Measurements from ENCODE around the gene TMEM121. TPM values are rescaled to one million over a fixed set of nuclear protein-coding genes. Genes with fewer than 3 reads are reported as not detected.

The TMEM121 gene
- total RNA-seq, 1 experiment from 2014 or later: not detected

GRCh38 chr14:105547741-105548169, 21.4 kb downstream of the TMEM121 start:
- Histone ChIP-seq H3K27me3 (replicated peaks; ENCODE audit: control insufficient read depth, insufficient read depth, low read length) (no peaks in the 10 kb centered on the region), H3K9me3 (0 out of 2 replicates have a peak, but pooled peaks cover 3% of the 10 kb centered on the region), H3K36me3 (ENCODE audit: control insufficient read depth, insufficient read depth, low read length) (no peaks in the 10 kb centered on the region), H3K4me1 (no peaks in the 10 kb centered on the region), H3K4me3 (ENCODE audit: low read depth, low read length) (no peak overlapping the region)
- DNase-seq: no peak
- no peak overlapping the region for H3K27ac Mint-ChIP-seq (ENCODE audit: unreplicated experiment)
- no peaks in the 10 kb centered on the region for H3K36me3 Mint-ChIP-seq (ENCODE audit: insufficient read depth, unreplicated experiment)
- H3K4me1 Mint-ChIP-seq (ENCODE audit: low read depth, unreplicated experiment): no peaks in the 10 kb centered on the region
- peaks cover 17% of the 10 kb centered on the region for H3K27me3 Mint-ChIP-seq (ENCODE audit: insufficient read depth, unreplicated experiment)
- CTCF ChIA-PET: no interaction called here
- TF ChIP-seq CTCF (IDR thresholded peaks at IDR 0.05; ENCODE audit: insufficient read depth in 1 of 2, low read depth in 1 of 2, low read length in 1 of 2, severe bottlenecking in 1 of 2, unreplicated experiment in 1 of 2): no peak
- peaks cover 7% of the 10 kb centered on the region for H3K9me3 Mint-ChIP-seq (ENCODE audit: unreplicated experiment)
- intact Hi-C loops (cut with micrococcal nuclease; ENCODE audit: unreplicated experiment): no loop called here
- no peak overlapping the region for H3K4me3 Mint-ChIP-seq (ENCODE audit: unreplicated experiment)
- POLR2A ChIA-PET: no interaction called here
- no TSS peak for BruUV-seq (replicated peaks)

GRCh38 chr14:105549481-105549880, 23.1 kb downstream of the TMEM121 start:
- H3K4me3 ChIP-seq (ENCODE audit: low read depth, low read length): no peak overlapping the region
- Mint-ChIP-seq H3K27ac (ENCODE audit: unreplicated experiment) (no peak overlapping the region), H3K4me3 (ENCODE audit: unreplicated experiment) (no peak overlapping the region), H3K27me3 (ENCODE audit: insufficient read depth, unreplicated experiment) (peaks cover 15% of the 10 kb centered on the region), H3K4me1 (ENCODE audit: low read depth, unreplicated experiment) (no peaks in the 10 kb centered on the region), H3K9me3 (ENCODE audit: unreplicated experiment) (no peaks in the 10 kb centered on the region), H3K36me3 (ENCODE audit: insufficient read depth, unreplicated experiment) (no peaks in the 10 kb centered on the region)
- H3K4me1 ChIP-seq: no peaks in the 10 kb centered on the region
- ChIA-PET CTCF (no interaction called here), POLR2A (no interaction called here)
- no peaks in the 10 kb centered on the region for H3K36me3 ChIP-seq (ENCODE audit: control insufficient read depth, insufficient read depth, low read length)
- TF ChIP-seq CTCF (IDR thresholded peaks at IDR 0.05; ENCODE audit: insufficient read depth in 1 of 2, low read depth in 1 of 2, low read length in 1 of 2, severe bottlenecking in 1 of 2, unreplicated experiment in 1 of 2): no peak
- BruUV-seq (replicated peaks): no TSS peak
- no peaks in the 10 kb centered on the region for H3K27me3 ChIP-seq (replicated peaks; ENCODE audit: control insufficient read depth, insufficient read depth, low read length)
- no peak for DNase-seq
- intact Hi-C loops (cut with micrococcal nuclease; ENCODE audit: unreplicated experiment): no loop called here
- no peaks in the 10 kb centered on the region for H3K9me3 ChIP-seq

GRCh38 chr14:105554022-105554421, 27.6 kb downstream of the TMEM121 start:
- H3K36me3 ChIP-seq (ENCODE audit: control insufficient read depth, insufficient read depth, low read length): no peaks in the 10 kb centered on the region
- no TSS peak for BruUV-seq (replicated peaks)
- H3K4me1 Mint-ChIP-seq (ENCODE audit: low read depth, unreplicated experiment): no peaks in the 10 kb centered on the region
- TF ChIP-seq CTCF (IDR thresholded peaks at IDR 0.05; ENCODE audit: insufficient read depth in 1 of 2, low read depth in 1 of 2, low read length in 1 of 2, severe bottlenecking in 1 of 2, unreplicated experiment in 1 of 2): no peak
- H3K27ac Mint-ChIP-seq (ENCODE audit: unreplicated experiment): no peak overlapping the region
- intact Hi-C loops (cut with micrococcal nuclease; ENCODE audit: unreplicated experiment): no loop called here
- H3K27me3 Mint-ChIP-seq (ENCODE audit: insufficient read depth, unreplicated experiment): peaks cover 18% of the 10 kb centered on the region
- DNase-seq: no peak
- no peak overlapping the region for H3K4me3 Mint-ChIP-seq (ENCODE audit: unreplicated experiment)
- H3K36me3 Mint-ChIP-seq (ENCODE audit: insufficient read depth, unreplicated experiment): no peaks in the 10 kb centered on the region
- no peaks in the 10 kb centered on the region for H3K9me3 ChIP-seq
- no peaks in the 10 kb centered on the region for H3K27me3 ChIP-seq (replicated peaks; ENCODE audit: control insufficient read depth, insufficient read depth, low read length)
- POLR2A ChIA-PET: no interaction called here
- CTCF ChIA-PET: no interaction called here
- H3K4me3 ChIP-seq (ENCODE audit: low read depth, low read length): no peak overlapping the region
- H3K4me1 ChIP-seq: no peaks in the 10 kb centered on the region
- H3K9me3 Mint-ChIP-seq (ENCODE audit: unreplicated experiment): no peaks in the 10 kb centered on the region
